ENCODE results near the gene NR2F1. TPM values are rescaled to one million over a fixed set of nuclear protein-coding genes. Genes with fewer than 3 reads are reported as not detected.

The NR2F1 gene
- total RNA-seq, 2 donors from 2014 or later, result 1.1 to 3.4 TPM

GRCh38 chr5:93601071-93601801 is 18.2 kb downstream of the NR2F1 start:
- Histone ChIP-seq H3K9me3 (no peaks in the 10 kb centered on the region), H3K4me3 (no peak overlapping the region), H3K36me3 (no peaks in the 10 kb centered on the region), H3K27me3 (replicated peaks; ENCODE audit: insufficient read depth) (peaks cover 42% of the 10 kb centered on the region), H3K27ac (no peak overlapping the region), H3K4me1 (ENCODE audit: control insufficient read depth in 1 of 2, low read depth in 2 of 2) (peaks cover 0 to 9% of the 10 kb centered on the region in 2 donors)
- DNase-seq (ENCODE audit: low spot score) (no peak), ATAC-seq (ENCODE audit: insufficient number of reproducible peaks, low FRiP score, low read depth) (no peak)
- TF ChIP-seq, protein P1, sequence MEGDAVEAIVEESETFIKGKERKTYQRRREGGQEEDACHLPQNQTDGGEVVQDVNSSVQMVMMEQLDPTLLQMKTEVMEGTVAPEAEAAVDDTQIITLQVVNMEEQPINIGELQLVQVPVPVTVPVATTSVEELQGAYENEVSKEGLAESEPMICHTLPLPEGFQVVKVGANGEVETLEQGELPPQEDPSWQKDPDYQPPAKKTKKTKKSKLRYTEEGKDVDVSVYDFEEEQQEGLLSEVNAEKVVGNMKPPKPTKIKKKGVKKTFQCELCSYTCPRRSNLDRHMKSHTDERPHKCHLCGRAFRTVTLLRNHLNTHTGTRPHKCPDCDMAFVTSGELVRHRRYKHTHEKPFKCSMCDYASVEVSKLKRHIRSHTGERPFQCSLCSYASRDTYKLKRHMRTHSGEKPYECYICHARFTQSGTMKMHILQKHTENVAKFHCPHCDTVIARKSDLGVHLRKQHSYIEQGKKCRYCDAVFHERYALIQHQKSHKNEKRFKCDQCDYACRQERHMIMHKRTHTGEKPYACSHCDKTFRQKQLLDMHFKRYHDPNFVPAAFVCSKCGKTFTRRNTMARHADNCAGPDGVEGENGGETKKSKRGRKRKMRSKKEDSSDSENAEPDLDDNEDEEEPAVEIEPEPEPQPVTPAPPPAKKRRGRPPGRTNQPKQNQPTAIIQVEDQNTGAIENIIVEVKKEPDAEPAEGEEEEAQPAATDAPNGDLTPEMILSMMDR (IDR thresholded peaks at IDR 0.05), result no peak

GRCh38 chr5:93601802-93602155 is 18.8 kb downstream of the NR2F1 start:
- Histone ChIP-seq H3K27me3 (replicated peaks; ENCODE audit: insufficient read depth) (peaks cover 44% of the 10 kb centered on the region), H3K4me1 (ENCODE audit: control insufficient read depth in 1 of 2, low read depth in 2 of 2) (peaks cover 0 to 9% of the 10 kb centered on the region in 2 donors), H3K27ac (no peak overlapping the region), H3K4me3 (no peak overlapping the region), H3K9me3 (no peaks in the 10 kb centered on the region), H3K36me3 (no peaks in the 10 kb centered on the region)
- DNase-seq (ENCODE audit: low spot score), result no peak
- ATAC-seq (ENCODE audit: insufficient number of reproducible peaks, low FRiP score, low read depth), result no peak
- TF ChIP-seq, protein P1 (IDR thresholded peaks at IDR 0.05), result no peak

- Histone ChIP-seq H3K36me3 (no peaks in the 10 kb centered on the region), H3K4me1 (ENCODE audit: control insufficient read depth in 1 of 2, low read depth in 2 of 2) (peaks cover 0 to 14% of the 10 kb centered on the region in 2 donors), H3K27me3 (replicated peaks; ENCODE audit: insufficient read depth) (peaks cover 47% of the 10 kb centered on the region), H3K4me3 (no peak overlapping the region), H3K9me3 (no peaks in the 10 kb centered on the region), H3K27ac (no peak overlapping the region)
- ATAC-seq (ENCODE audit: insufficient number of reproducible peaks, low FRiP score, low read depth), result no peak
- TF ChIP-seq, protein P1 (IDR thresholded peaks at IDR 0.05), result no peak
- no peak for DNase-seq (ENCODE audit: low spot score)
Measured at GRCh38 chr5:93602241-93603077, 19.4 kb downstream of the NR2F1 start.

- Histone ChIP-seq H3K4me1 (ENCODE audit: control insufficient read depth in 1 of 2, low read depth in 2 of 2) (peaks cover 0 to 21% of the 10 kb centered on the region in 2 donors), H3K27me3 (replicated peaks; ENCODE audit: insufficient read depth) (peaks cover 47% of the 10 kb centered on the region), H3K27ac (no peak overlapping the region), H3K4me3 (no peak overlapping the region), H3K36me3 (no peaks in the 10 kb centered on the region), H3K9me3 (no peaks in the 10 kb centered on the region)
- DNase-seq (ENCODE audit: low spot score), result no peak
- TF ChIP-seq, protein P1 (IDR thresholded peaks at IDR 0.05), result no peak
- no peak for ATAC-seq (ENCODE audit: insufficient number of reproducible peaks, low FRiP score, low read depth)
Measured at GRCh38 chr5:93603078-93603792, 20.2 kb downstream of the NR2F1 start.
